AG09309 (cell line): ENCODE results near the gene C1QTNF1.

Source experiments
- DNase-seq: peaks from one replicate; pipeline ENCODE4 v3.0.0-alpha.2; 2010; ENCODE audit warnings: low read depth
- H3K4me3 ChIP-seq: 2 replicates; pipeline ENCODE4 v1.5.1; 2011; ENCODE audit warnings: mild to moderate bottlenecking, low read depth, low read length, moderate library complexity; ENCODE audit not compliant: control insufficient read depth
- TF ChIP-seq, protein P1 (sequence below): IDR thresholded peaks from 2 replicates; pipeline ENCODE4 v1.5.1; 2011; ENCODE audit warnings: mild to moderate bottlenecking, low read depth, low read length, inconsistent platforms; ENCODE audit not compliant: insufficient read depth, control insufficient read depth; ENCODE audit errors: missing control alignments

The C1QTNF1 gene

GRCh38 chr17:79002796-79003593 lies 21.0 kb upstream of the C1QTNF1 start:
- TF ChIP-seq, protein P1, sequence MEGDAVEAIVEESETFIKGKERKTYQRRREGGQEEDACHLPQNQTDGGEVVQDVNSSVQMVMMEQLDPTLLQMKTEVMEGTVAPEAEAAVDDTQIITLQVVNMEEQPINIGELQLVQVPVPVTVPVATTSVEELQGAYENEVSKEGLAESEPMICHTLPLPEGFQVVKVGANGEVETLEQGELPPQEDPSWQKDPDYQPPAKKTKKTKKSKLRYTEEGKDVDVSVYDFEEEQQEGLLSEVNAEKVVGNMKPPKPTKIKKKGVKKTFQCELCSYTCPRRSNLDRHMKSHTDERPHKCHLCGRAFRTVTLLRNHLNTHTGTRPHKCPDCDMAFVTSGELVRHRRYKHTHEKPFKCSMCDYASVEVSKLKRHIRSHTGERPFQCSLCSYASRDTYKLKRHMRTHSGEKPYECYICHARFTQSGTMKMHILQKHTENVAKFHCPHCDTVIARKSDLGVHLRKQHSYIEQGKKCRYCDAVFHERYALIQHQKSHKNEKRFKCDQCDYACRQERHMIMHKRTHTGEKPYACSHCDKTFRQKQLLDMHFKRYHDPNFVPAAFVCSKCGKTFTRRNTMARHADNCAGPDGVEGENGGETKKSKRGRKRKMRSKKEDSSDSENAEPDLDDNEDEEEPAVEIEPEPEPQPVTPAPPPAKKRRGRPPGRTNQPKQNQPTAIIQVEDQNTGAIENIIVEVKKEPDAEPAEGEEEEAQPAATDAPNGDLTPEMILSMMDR = no peak
- DNase-seq = no peak
- H3K4me3 ChIP-seq = no peak overlapping the region

- TF ChIP-seq, protein P1 = no peak
- H3K4me3 ChIP-seq = no peak overlapping the region
- DNase-seq = no peak
Observed at GRCh38 chr17:79003661-79004411, 20.1 kb upstream of the C1QTNF1 start.

GRCh38 chr17:79005063-79005861 lies 18.7 kb upstream of the C1QTNF1 start:
- DNase-seq = no peak
- TF ChIP-seq, protein P1 = no peak
- H3K4me3 ChIP-seq = no peak overlapping the region

GRCh38 chr17:79006046-79006445 lies 17.9 kb upstream of the C1QTNF1 start:
- TF ChIP-seq, protein P1 = no peak
- H3K4me3 ChIP-seq = no peak overlapping the region
- DNase-seq = no peak

DNA sequence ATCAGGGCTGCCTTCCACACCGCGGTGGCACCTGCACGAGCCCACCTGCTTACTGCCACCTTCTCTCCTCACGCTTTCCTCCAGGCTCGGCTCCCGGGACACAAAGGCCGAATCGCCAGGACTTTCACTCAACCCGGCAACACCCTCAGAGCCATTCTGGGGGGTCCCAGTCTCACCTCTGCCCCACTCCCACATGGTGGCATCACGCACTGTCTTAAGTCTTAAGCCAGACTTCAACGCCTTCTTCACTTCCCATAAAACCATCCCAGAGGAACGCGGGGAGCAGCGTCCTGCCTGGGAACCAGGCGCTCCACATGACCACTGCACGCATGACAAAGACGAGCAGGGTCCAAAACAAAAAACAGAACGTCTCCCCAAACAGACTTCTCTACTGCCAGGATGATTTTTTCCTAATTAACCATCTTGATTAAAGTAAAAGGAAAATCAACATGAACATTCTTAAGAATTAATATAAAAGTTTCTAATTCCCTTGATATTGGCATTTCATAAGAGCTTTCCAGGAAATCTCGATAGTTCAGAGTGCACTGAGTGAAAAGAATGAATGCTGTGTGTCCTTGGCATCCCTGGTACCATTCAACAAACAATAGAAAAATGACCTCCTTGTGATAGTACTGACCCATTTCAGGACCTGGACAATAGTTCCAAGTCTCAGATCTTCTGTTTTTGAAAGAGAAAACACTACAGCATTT lies 17.0 kb upstream of the C1QTNF1 start:
- no peak overlapping the region for H3K4me3 ChIP-seq
- DNase-seq = no peak
- TF ChIP-seq, protein P1 = no peak
